ENCODE results near the gene AZIN2.

AZIN2 gene

GRCh38 chr1:33152685-33153432, 71.9 kb downstream of the AZIN2 start:
- intact Hi-C loops (cut with DNase I; ENCODE audit: low total_unique reads): no loop called here
- Histone ChIP-seq H3K36me3 (peaks cover under 1 to 30% (median 10%) of the 10 kb centered on the region in 3 donors), H3K9me3 (no peaks in the 10 kb centered on the region), H3K4me1 (peaks cover 0 to 33% (median 28%) of the 10 kb centered on the region in 4 donors), H3K27me3 (no peaks in the 10 kb centered on the region), H3K4me3 (no peak overlapping the region), H3K27ac (peak overlapping the region; percentile 75 to 77)
- peak; percentile 85 to 95 for DNase-seq
- TF ChIP-seq CTCF (IDR thresholded peaks at IDR 0.05): no peak

GRCh38 chr1:33153650-33154049, 72.7 kb downstream of the AZIN2 start:
- no peak for DNase-seq
- peaks cover 0 to 33% (median 28%) of the 10 kb centered on the region in 4 donors for H3K4me1 ChIP-seq
- no peaks in the 10 kb centered on the region for H3K27me3 ChIP-seq
- H3K27ac ChIP-seq: peak overlapping the region; percentile 75 to 77
- no peaks in the 10 kb centered on the region for H3K9me3 ChIP-seq
- intact Hi-C loops (cut with DNase I; ENCODE audit: low total_unique reads): no loop called here
- no peak for TF ChIP-seq CTCF (IDR thresholded peaks at IDR 0.05)
- peaks cover 8 to 34% (median 18%) of the 10 kb centered on the region in 3 donors for H3K36me3 ChIP-seq
- H3K4me3 ChIP-seq: no peak overlapping the region

DNA sequence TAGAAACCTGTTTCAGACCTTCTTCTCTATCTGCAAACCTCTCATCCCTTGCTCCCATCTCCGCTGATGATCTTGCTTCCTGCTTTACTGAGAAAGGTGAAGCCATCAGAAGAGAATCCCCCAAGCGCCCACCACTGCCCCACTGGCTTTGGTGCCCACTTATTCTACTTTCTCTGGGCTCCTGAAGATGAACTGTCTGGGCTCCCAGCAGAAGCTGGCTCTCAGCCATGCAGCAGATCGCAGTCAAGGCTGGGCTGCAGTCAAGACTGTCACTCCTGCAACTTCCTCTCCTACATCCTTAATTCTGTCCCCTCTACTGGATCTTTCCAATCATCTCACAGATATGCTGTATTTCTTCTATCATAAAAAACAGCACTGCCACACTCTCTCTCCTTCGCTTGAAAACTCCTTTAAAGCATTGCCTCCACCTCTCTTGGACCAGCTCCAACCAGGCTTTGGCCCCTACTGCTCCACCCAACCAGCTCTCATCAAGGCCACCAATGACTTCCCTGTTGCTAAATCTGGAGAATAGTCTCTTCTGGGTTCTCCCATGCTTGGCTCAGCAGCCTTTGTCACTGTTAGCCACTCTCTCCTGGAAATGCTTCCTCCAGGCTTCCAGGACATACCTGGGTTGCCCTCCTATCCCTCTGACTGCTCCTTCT, 75.1 kb downstream of the AZIN2 start:
- peak overlapping the region; percentile 9 to 16 for H3K27ac ChIP-seq
- TF ChIP-seq CTCF (IDR thresholded peaks at IDR 0.05): no peak

DNA sequence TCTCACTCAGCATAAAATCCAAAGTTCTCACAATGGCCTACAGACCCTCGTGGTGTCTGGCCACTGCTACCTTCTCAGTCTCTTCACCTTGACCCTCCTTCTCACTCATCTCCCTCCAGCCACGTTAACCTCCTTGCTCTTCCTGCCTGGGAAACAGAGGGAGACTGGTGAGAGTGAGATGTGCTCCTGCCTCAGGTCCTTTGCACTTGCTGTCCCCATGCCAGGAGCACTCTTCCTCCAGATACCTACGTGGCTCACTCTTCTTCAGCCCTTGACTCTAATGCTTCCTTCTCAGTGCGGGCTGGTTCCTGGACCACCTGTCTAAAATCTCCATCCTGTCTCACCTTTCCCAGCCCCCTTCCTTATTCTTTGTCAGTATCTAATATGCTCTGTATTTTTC, 76.2 kb downstream of the AZIN2 start:
- Histone ChIP-seq H3K36me3 (peaks cover 18 to 39% (median 21%) of the 10 kb centered on the region in 3 donors), H3K4me1 (peaks cover 0 to 34% (median 31%) of the 10 kb centered on the region in 4 donors), H3K27ac (no peak overlapping the region), H3K4me3 (no peak overlapping the region), H3K27me3 (no peaks in the 10 kb centered on the region), H3K9me3 (no peaks in the 10 kb centered on the region)
- no peak for DNase-seq
- intact Hi-C loops (cut with DNase I; ENCODE audit: low total_unique reads): no loop called here
- TF ChIP-seq CTCF (IDR thresholded peaks at IDR 0.05): no peak

More for the DNA sequence above, 75.1 kb downstream of the AZIN2 start:
- Histone ChIP-seq H3K27me3 (no peaks in the 10 kb centered on the region), H3K4me3 (no peak overlapping the region), H3K9me3 (no peaks in the 10 kb centered on the region), H3K4me1 (peaks cover 0 to 31% (median 26%) of the 10 kb centered on the region in 4 donors), H3K36me3 (peaks cover 18 to 39% (median 21%) of the 10 kb centered on the region in 3 donors)
- intact Hi-C loops (cut with DNase I; ENCODE audit: low total_unique reads): no loop called here
- DNase-seq: no peak

DNA sequence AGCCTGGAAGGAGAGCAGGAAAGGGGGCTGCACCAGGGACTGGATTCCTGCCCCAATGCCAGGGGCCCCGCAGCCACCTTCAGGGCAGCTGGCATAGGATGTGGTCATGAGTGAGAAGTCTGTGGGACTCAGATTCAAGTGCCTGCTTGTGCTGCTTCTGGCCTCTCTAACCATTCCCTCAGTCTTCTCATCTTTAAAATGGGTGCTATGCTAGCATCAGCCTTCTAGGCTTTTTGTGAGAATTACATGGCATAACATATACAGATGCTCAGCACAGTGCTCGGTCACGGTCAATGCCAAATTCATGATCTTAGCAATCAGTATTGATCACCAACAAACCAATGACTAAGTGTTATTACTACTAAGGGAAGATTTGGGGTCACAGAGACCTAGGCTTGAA, 77.4 kb downstream of the AZIN2 start:
- DNase-seq: no peak
- H3K4me3 ChIP-seq: no peak overlapping the region
- H3K27ac ChIP-seq: no peak overlapping the region
- no peaks in the 10 kb centered on the region for H3K9me3 ChIP-seq
- TF ChIP-seq CTCF (IDR thresholded peaks at IDR 0.05): no peak
- H3K27me3 ChIP-seq: no peaks in the 10 kb centered on the region
- H3K36me3 ChIP-seq: peaks cover 18 to 39% (median 21%) of the 10 kb centered on the region in 3 donors
- H3K4me1 ChIP-seq: peaks cover 0 to 23% (median 21%) of the 10 kb centered on the region in 4 donors
- intact Hi-C loops (cut with DNase I; ENCODE audit: low total_unique reads): no loop called here

Data from tibial artery (tissue), 4 donors.